HG03439 (cell line): ENCODE results near the gene TNFRSF14.
"Not testable (repeated sequence)": the region's sequence is repeated elsewhere in the genome, so short reads cannot be mapped to it uniquely, and the experiment has no call there.

Experiments used
- ATAC-seq: cut with Tn5 transposase; IDR thresholded peaks from one replicate; pipeline ENCODE4 v1.9.1; 2021; ENCODE audit warnings: mild to moderate bottlenecking, moderate library complexity; ENCODE audit not compliant: unreplicated experiment

TNFRSF14 gene

GRCh38 chr1:2566101-2567045, 10.2 kb downstream of the TNFRSF14 start:
- ATAC-seq: no peak

GRCh38 chr1:2567083-2567679, 11.0 kb downstream of the TNFRSF14 start:
- no peak for ATAC-seq

GRCh38 chr1:2568187-2568816, 12.1 kb downstream of the TNFRSF14 start:
- ATAC-seq: not testable (repeated sequence)

DNA sequence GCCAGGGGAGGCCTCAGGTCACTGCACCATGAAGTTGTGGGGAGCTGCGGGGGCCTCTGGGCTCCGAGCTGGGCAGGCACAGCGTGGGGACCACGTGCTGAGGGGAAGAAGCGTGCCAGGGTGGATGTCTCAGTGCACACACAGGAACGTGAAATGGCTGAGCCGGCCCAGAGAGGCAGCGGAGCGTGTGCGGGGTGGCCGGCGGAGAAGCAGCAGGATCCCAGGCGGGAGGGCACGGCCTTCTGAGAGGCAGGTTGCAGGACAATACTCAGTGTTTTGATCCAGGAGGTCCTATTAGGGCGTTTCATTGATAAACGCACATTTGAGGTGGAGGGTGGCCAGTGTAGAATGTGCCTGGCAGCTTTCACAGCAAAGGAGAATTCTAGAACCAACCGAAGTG, 12.9 kb downstream of the TNFRSF14 start:
- no peak for ATAC-seq

DNA sequence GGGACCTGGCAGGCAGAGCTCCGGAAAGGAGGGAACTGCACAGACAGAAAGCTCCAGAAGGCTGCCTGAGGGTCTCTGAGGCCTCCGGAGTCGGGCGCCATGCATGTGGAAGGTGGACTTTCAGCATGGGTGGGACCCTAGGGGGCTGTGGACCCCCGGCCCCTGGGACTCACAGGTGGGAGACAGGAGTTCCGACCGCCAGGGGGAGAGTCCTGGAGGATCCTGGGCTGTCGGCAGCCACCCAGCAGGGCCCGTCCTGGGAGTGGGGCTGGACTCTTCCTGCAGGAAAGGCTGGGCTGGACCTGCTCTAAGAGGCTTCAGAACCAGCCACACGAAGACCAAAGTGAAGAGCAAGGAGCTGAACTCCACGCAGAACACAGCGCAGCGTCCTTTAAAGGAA, 13.5 kb downstream of the TNFRSF14 start:
- ATAC-seq: not testable (repeated sequence)

- no peak for ATAC-seq
Observed at GRCh38 chr1:2570332-2570731, 14.2 kb downstream of the TNFRSF14 start.

GRCh38 chr1:2571348-2571747, 15.2 kb downstream of the TNFRSF14 start:
- ATAC-seq: no peak

DNA sequence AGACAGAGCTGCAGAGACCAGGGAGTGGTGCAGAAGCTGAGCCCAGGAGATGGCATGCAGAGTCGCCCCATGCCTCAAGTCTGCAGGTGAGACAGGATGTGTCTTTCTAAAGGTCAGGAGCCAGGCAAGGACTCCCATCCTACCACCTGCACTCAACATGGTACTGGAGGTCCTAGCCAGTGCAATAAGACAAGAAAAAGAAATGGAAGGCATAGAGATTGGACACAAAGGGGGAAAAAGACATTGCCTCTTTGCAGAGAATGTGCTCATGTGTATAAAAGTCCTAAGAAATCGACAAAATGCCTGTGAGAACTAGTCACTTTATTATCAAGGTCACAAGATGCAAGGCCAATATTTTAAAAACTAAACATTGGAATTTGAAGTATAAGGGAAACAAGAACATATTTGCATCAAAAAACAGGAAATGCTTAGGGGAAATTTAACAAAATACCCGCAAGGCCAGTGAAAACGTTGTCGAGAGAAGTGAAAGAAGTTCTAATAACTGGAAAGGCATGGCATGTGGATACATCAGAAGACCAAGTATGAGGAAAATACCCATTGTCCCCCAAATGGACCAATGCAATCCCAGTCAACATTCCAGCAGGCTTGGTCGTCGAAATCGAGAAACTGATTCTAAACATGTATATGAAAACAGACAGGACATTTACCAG, 17.2 kb downstream of the TNFRSF14 start:
- no peak for ATAC-seq

DNA sequence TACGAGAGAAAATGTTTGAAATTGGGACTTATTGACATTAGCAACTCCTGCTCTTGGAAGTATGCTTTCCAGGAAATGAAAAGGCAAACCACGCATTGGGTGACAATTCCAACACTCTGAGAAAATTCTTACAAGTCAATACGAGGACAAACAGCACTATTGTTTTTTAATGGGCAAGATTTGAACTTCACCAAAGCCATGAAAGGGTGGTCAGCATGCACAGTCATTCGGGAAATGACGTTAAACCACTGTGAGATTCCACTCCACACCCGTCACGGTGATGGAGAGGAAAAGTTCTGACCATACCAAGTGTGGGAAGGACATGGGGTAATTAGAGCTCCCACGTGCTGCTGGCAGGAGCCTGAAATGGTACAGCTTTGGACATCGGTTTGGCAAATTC, 18.2 kb downstream of the TNFRSF14 start:
- ATAC-seq: no peak

GRCh38 chr1:2575801-2576663, 19.9 kb downstream of the TNFRSF14 start:
- no peak for ATAC-seq

DNA sequence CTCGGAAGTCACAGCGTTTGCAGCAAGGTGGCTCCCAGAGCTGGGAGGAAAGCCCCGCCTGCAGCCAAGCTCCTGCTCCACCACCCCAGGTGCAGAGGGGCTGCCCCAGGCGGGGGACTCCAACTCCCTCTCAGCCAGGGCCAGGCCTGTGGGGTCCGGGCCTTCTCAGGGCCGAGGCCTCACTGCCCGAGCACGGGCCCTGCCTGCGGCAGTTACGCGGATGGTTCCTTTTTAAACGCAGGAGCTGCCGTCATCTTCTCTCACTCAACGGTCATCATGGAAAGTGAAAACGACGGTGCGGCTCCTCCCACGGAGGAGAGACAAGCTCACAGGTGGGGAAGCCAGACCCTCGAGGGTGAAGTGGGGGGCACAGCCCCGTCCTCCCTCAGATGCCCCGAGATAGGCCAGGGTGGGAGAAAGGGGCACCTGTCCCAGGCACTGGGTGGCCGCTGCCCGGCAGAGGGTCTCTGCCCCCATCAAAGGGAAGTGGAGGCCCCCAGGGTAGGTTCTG, 21.4 kb downstream of the TNFRSF14 start:
- ATAC-seq: peak; percentile 45

DNA sequence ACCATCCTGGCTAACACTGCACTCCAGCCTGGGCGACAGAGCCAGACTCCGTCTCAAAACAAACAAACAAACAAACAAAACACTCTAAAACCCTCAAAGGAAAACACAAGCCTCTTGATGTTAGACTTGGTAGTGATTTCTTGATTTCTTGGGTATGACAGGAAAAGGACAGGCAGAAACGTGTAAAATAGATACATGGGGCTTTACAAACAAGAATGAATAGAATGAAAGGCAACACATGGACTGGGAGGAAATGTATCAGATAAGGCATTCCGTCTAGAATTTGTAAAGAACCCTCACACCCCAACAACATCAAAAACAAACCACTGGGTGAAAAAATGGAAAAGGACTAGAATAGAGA, 22.6 kb downstream of the TNFRSF14 start:
- no peak for ATAC-seq

DNA sequence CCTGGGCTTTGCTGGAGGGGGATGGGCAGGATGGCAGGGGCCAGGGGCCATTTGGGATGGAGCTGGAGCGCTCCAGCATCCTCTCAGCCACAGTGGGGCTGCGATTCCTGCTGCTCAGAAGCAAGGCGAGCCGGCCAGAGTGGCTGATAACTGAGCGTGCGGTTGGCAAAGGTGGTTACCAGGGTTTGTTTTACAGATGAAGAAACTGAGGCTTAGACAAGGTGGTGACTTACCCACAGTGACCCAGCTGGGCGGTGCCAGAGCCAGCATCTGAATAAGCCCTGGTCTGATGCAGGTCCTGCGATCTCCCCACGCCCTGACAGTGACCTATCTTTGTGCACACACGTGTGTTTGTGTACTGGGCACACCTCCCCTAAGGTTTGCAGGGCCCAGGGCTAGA, 24.5 kb downstream of the TNFRSF14 start:
- ATAC-seq: no peak

DNA sequence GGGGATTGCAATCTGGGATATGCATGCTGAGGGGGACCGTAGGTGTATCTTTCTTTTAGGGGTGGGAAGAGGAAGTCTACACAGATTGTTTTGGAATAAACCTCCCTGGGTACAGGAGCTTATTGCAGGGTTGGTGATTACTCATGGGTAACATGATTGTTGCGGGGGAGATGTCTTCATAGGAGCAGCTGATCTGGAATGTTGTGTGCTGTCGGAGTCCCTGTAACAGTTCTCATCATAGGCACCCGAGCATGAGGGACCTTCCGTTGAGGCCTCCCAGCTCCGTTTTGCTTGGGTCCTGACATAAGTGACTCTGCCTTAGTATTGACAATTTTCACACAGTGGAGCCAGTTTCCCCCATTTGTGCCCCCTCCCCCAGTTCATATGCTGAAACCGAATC, 26.2 kb downstream of the TNFRSF14 start:
- no peak for ATAC-seq

GRCh38 chr1:2583331-2583791, 27.2 kb downstream of the TNFRSF14 start:
- no peak for ATAC-seq

DNA sequence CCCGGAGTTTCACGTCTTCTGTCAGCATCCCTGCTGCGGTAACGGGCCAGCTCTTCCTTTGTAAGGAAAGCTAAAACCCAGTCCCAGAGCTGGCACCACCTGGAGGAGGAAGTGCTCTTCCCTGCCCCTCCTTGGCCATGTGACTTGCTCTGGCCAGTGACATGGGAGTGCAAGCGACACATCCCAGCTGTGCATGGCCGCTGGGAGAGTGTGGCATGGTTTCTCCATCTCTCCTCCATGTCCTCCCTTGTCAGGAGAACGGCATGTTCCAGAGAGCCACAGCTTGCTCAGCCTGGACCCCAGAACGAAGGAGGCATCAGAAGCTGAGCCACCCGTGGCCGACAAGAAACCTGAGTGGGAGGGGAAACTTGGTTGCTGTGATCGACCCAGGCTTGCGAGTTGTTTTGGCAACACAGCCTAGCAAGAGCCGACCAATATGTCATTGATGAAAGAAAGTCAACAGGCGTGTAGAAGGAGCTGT, 27.7 kb downstream of the TNFRSF14 start:
- no peak for ATAC-seq

- ATAC-seq: no peak
Observed at GRCh38 chr1:2584686-2585317, 28.6 kb downstream of the TNFRSF14 start.

DNA sequence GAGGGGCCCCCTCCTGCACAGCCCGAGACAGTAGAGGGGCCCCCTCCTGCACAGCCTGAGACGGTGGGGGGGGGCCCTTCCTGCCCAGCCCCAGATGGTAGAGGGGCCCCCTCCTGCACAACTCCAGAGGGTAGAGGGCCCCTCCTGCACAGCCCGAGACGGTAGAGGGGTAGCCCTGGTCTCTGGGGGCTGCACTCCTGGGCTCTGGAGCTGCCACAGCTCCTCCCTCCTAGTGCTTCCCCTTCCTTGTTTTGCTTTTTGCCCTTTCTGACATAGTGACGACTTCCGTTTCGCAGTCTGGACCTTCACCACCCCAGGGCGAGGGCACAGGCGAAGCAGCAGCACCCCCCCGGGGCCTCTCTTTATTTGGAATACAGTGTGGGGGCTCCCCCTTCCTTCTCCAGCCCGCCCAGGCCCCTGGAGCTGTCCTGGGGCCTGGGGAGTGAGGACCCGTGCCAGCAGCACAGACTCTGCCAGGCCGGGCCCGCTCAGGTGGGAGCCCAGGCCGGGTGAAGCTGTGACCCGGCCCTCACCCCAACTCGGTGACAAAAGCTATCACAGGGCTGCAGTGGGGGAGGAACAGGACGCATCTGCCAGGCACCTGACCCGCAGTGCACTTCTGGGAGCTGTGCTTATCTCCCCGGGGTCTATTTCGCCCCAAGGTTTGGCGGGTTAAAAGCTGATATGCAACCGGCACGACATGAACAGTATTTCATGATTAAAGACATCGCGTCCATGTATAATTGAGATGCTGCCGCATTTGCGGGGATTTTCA, 29.3 kb downstream of the TNFRSF14 start:
- ATAC-seq: no peak
